Progenitor cell of endocrine pancreas (in vitro differentiated cells): Measurements from ENCODE around the gene MAL. TPM values are rescaled to one million over a fixed set of nuclear protein-coding genes. Genes with fewer than 3 reads are reported as not detected.

Experiments
- DNase-seq: peaks from one replicate; pipeline ENCODE4 v3.0.0; 2021; ENCODE audit warnings: low spot score; ENCODE audit not compliant: unreplicated experiment
- H3K27ac Mint-ChIP-seq: 2 replicates; pipeline ENCODE4 v1.8.0; 2021; ENCODE audit warnings: mild to moderate bottlenecking, moderate library complexity, mixed read lengths
- H3K27me3 Mint-ChIP-seq: 2 replicates; pipeline ENCODE4 v1.8.0; 2021; ENCODE audit warnings: mixed read lengths
- H3K36me3 Mint-ChIP-seq: 2 replicates; pipeline ENCODE4 v1.8.0; 2022; ENCODE audit warnings: mixed read lengths; ENCODE audit not compliant: insufficient read depth
- H3K4me1 Mint-ChIP-seq: 2 replicates; pipeline ENCODE4 v1.8.0; 2021; ENCODE audit warnings: low read depth, mixed read lengths
- H3K4me3 Mint-ChIP-seq: 2 replicates; pipeline ENCODE4 v1.8.0; 2021; ENCODE audit warnings: low read depth, mild to moderate bottlenecking, moderate library complexity, mixed read lengths
- H3K9me3 Mint-ChIP-seq: 2 replicates; pipeline ENCODE4 v1.8.0; 2021; ENCODE audit warnings: low read depth, mixed read lengths
- total RNA-seq: library from RNA; stranded (reverse); gene quantifications from 2 replicates; pipeline ENCODE4 v1.2.1, GENCODE V29; 2021
- TF ChIP-seq, protein P1 (sequence below): fragments of 200-600 bp; sonication (generic); IDR thresholded peaks from one replicate; pipeline ENCODE4 v1.5.0; 2021; ENCODE audit warnings: antibody characterized with exemption, mild to moderate bottlenecking; ENCODE audit not compliant: unreplicated experiment

The MAL gene
- total RNA-seq, 1 donor from 2014 or later: not detected

DNA sequence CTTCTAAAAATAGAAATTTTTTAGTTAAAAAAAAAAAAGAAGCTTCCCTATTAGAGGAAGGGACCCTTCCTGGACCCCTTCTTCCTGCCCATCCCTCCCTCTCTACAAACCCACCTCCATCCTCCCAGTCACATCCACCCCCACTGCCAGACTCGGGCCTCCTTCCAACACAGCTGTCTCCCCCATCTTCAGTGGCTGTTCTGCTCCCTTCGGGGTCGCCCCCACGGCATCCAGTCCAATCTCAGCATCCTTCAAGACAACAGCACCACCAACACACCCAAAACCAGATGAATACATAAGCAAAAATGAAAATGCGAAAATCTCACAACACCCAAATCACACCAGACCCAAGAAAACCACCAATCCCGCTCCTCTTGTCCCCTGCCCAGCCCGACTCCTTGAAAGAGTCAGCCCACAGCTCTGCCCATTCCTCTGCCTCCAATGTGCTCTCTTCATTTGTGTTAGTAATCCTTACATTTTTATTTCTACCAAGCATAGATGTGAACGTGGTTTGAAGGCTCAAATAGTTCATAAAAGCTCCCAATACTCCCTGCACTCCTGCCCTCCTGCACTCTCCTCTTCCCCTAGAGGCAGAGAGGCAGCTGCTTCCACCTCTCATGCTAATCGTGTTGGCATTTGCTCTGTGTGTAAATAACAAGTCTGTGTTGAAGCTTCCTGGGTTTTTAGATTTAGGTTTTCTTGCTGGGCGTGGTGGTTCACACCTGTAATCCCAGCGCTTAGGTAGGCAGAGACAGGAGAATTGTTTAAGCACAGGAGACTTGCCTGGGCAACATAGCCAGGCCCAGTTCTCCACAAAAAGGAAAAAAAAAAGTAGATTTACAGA, 37.0 kb downstream of the MAL start:
- no peak for DNase-seq
- H3K27me3 Mint-ChIP-seq: peaks cover 7% of the 10 kb centered on the region
- no peaks in the 10 kb centered on the region for H3K36me3 Mint-ChIP-seq
- TF ChIP-seq, protein P1, sequence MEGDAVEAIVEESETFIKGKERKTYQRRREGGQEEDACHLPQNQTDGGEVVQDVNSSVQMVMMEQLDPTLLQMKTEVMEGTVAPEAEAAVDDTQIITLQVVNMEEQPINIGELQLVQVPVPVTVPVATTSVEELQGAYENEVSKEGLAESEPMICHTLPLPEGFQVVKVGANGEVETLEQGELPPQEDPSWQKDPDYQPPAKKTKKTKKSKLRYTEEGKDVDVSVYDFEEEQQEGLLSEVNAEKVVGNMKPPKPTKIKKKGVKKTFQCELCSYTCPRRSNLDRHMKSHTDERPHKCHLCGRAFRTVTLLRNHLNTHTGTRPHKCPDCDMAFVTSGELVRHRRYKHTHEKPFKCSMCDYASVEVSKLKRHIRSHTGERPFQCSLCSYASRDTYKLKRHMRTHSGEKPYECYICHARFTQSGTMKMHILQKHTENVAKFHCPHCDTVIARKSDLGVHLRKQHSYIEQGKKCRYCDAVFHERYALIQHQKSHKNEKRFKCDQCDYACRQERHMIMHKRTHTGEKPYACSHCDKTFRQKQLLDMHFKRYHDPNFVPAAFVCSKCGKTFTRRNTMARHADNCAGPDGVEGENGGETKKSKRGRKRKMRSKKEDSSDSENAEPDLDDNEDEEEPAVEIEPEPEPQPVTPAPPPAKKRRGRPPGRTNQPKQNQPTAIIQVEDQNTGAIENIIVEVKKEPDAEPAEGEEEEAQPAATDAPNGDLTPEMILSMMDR: no peak
- H3K4me3 Mint-ChIP-seq: no peak overlapping the region
- no peaks in the 10 kb centered on the region for H3K9me3 Mint-ChIP-seq
- peak overlapping the region; percentile 75 for H3K27ac Mint-ChIP-seq
- peaks cover 10% of the 10 kb centered on the region for H3K4me1 Mint-ChIP-seq

DNA sequence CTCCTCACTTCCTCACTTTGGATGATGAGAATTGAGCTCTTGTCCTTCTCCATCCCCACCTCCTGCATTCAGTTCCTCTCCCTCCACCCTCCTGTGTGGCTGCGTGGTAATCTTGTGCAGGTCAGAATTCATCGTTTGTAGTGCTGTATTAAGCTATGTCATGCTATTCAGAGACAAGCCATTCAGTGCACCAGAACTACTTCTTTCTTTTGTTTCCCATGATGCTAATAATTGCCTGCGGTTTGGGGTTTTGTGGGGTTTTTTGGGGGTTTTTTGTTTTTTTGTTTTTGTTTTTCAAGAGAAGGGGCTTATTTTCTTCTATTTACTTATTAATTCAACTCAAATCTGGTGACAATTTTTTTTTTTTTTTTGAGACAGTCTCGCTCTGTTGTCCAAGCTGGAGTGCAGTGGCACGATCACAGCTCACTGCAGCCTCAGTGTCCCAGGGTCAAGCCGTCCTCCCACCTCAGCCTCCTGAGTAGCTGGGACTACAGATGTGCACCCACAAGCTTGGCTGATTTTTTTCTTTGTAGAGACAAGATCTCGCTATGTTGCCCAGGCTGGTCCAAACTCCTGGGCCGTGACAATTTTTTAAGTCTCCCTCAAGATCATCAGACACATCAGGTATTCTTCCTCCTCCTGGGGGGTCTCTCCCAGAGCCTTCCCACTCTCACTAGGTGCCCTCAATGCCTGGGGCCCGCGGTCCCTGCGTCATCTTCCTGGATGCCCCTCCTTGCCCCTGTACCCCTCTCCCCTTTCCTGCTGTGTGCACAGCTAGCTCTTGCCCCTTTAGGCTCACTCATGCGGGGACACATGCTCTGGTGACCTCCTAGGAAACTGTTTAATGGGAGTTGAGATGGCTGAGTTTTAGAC, 37.8 kb downstream of the MAL start:
- no peak overlapping the region for H3K4me3 Mint-ChIP-seq
- no peak for DNase-seq
- H3K27ac Mint-ChIP-seq: no peak overlapping the region
- H3K27me3 Mint-ChIP-seq: peaks cover 7% of the 10 kb centered on the region
- peaks cover 10% of the 10 kb centered on the region for H3K4me1 Mint-ChIP-seq
- H3K9me3 Mint-ChIP-seq: no peaks in the 10 kb centered on the region
- H3K36me3 Mint-ChIP-seq: no peaks in the 10 kb centered on the region
- TF ChIP-seq, protein P1: no peak

DNA sequence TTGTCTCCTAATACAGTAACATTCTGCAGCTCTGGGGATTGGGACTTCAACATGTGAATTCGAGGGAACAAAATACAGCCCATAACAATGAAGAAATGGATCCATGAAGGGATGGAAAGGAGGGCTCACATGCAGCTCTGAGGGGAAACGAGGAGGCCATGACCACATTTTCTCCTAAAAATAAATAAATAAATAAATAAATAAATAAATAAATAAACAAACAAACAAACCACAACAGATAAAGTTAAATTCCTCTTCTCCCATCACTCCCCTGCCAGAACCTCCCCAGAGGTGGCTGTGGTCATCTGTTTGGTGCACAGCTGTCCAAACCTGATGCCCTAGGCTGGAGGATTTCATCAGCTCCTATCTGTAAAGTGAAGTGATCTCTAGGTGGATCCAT, 42.7 kb downstream of the MAL start:
- DNase-seq: no peak

DNA sequence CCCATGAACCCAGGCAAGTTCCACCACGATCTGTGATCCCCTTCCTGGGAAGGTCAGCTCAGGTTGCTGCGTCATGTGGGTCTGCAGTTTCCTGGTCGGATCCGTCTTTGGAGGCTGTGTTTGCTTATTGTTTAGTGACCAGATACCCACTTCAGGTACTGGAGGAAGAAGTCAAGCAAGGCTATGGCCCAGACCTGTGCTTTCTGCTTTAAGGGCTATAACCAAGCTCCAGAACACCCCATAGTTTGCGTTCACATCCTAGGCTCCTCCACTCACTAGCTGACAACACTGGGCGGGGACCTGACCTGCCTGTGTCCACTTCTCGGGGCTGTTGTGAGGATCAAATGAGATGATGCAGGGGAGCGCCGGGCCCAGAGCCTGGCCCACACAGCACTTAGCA, 44.0 kb downstream of the MAL start:
- no peaks in the 10 kb centered on the region for H3K9me3 Mint-ChIP-seq
- H3K4me3 Mint-ChIP-seq: no peak overlapping the region
- no peaks in the 10 kb centered on the region for H3K4me1 Mint-ChIP-seq
- H3K27ac Mint-ChIP-seq: no peak overlapping the region
- TF ChIP-seq, protein P1: no peak
- DNase-seq: no peak
- H3K36me3 Mint-ChIP-seq: no peaks in the 10 kb centered on the region
- peaks cover 5% of the 10 kb centered on the region for H3K27me3 Mint-ChIP-seq

More for the DNA sequence above, 42.7 kb downstream of the MAL start:
- Mint-ChIP-seq H3K27ac (no peak overlapping the region), H3K36me3 (no peaks in the 10 kb centered on the region), H3K27me3 (peaks cover 8% of the 10 kb centered on the region), H3K4me3 (no peak overlapping the region), H3K4me1 (peaks cover 2% of the 10 kb centered on the region), H3K9me3 (no peaks in the 10 kb centered on the region)
- TF ChIP-seq, protein P1: no peak

DNA sequence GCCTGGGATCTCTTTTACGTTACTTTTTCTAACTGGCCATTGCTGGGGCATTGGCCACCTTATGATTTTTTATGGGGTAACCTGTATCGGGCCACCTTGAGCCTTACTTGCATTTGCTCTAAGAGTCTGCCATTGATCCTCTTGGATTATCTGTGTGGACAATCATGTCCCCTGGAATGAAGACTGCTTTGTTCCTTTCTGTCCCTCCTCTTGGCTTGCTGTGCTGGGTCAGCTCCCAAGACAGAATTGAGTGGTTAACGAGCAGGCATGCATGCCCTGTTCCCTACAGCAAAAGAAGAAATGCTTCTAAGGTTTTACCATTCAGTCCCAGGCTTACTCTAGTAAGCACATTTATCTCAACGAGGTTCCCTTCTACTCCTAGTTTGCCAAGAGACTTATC, 46.3 kb downstream of the MAL start:
- peaks cover 9% of the 10 kb centered on the region for H3K27me3 Mint-ChIP-seq
- H3K9me3 Mint-ChIP-seq: no peaks in the 10 kb centered on the region
- H3K4me1 Mint-ChIP-seq: no peaks in the 10 kb centered on the region
- DNase-seq: no peak
- H3K4me3 Mint-ChIP-seq: no peak overlapping the region
- H3K36me3 Mint-ChIP-seq: no peaks in the 10 kb centered on the region
- TF ChIP-seq, protein P1: no peak
- H3K27ac Mint-ChIP-seq: no peak overlapping the region
